Activated CD4-positive, alpha-beta memory T cell treated with anti-CD3 and anti-CD28 coated beads for 36 hours (primary cell): ENCODE data around the gene HNRNPCL1. TPM values are rescaled to one million over a fixed set of nuclear protein-coding genes. Genes with fewer than 3 reads are reported as not detected.
"Not testable (repeated sequence)": the region's sequence is repeated elsewhere in the genome, so short reads cannot be mapped to it uniquely, and the experiment has no call there.

ENCODE experiments used
- CTCF ChIA-PET: fragments of 350-600 bp; sonication (Branson Sonifier 250); formaldehyde crosslinking; loops from one replicate; lab custom pipeline; 2021; ENCODE audit warnings: antibody characterized with exemption, inconsistent platforms; lab: Charles Lee
- POLR2A ChIA-PET: fragments of 350-600 bp; sonication (Branson Sonifier 250); formaldehyde crosslinking; loops from one replicate; lab custom pipeline; 2021; ENCODE audit warnings: antibody characterized with exemption; lab: Charles Lee
- DNase-seq: peaks from one replicate; pipeline ENCODE4 v3.0.0-alpha.2; 2020
- H3K27ac Mint-ChIP-seq: one replicate; pipeline ENCODE4 v1.8.0; 2021; ENCODE audit warnings: mixed read lengths
- H3K27me3 Mint-ChIP-seq: one replicate; pipeline ENCODE4 v1.8.0; 2021; ENCODE audit warnings: mixed read lengths
- H3K36me3 Mint-ChIP-seq: one replicate; pipeline ENCODE4 v1.8.0; 2021; ENCODE audit warnings: mixed read lengths
- H3K4me1 Mint-ChIP-seq: one replicate; pipeline ENCODE4 v1.8.0; 2021; ENCODE audit warnings: low read depth, mixed read lengths
- H3K4me3 Mint-ChIP-seq: one replicate; pipeline ENCODE4 v1.8.0; 2021; ENCODE audit warnings: mild to moderate bottlenecking, mixed read lengths
- H3K9me3 Mint-ChIP-seq: one replicate; pipeline ENCODE4 v1.8.0; 2021; ENCODE audit warnings: mixed read lengths
- intact Hi-C: fragments of 100-400 bp; cut with micrococcal nuclease; formaldehyde crosslinking; loops from one replicate; pipeline ENCODE4 v1.15.1; 2023
- total RNA-seq, 2 experiments: library from RNA; stranded (reverse); gene quantifications; one replicate each; pipeline ENCODE4 v1.2.3, GENCODE V29; 2021

The HNRNPCL1 gene
- total RNA-seq: not detected

GRCh38 chr1:12848620-12849019 lies at the start of gene HNRNPCL1:
HNRNPCL1 (minus strand) TSS chr1:12848720; CDS start chr1:12848289, 431 bp downstream.
- H3K4me1 Mint-ChIP-seq, H3K36me3 Mint-ChIP-seq, intact Hi-C loops, H3K9me3 Mint-ChIP-seq, DNase-seq, CTCF ChIA-PET, H3K27ac Mint-ChIP-seq, H3K4me3 Mint-ChIP-seq, POLR2A ChIA-PET: not testable (repeated sequence)
- peaks cover 15% of the 10 kb centered on the region for H3K27me3 Mint-ChIP-seq

- H3K27me3 Mint-ChIP-seq, H3K27ac Mint-ChIP-seq, intact Hi-C loops, H3K36me3 Mint-ChIP-seq, H3K4me3 Mint-ChIP-seq, H3K9me3 Mint-ChIP-seq, DNase-seq, H3K4me1 Mint-ChIP-seq, POLR2A ChIA-PET, CTCF ChIA-PET: not testable (repeated sequence)
These were observed 49.6 kb upstream of the HNRNPCL1 start, which contains the start of gene PRAMEF10 for GRCh38 chr1:12898170-12898569. PRAMEF10 (minus strand) TSS chr1:12898270; CDS start chr1:12895847, 2,423 bp downstream.

GRCh38 chr1:12886101-12886500 lies 37.6 kb upstream of the HNRNPCL1 start, which contains the start of gene PRAMEF4:
PRAMEF4 (minus strand) TSS chr1:12886201; CDS start chr1:12883394, 2,807 bp downstream.
- DNase-seq, CTCF ChIA-PET, H3K36me3 Mint-ChIP-seq, H3K27me3 Mint-ChIP-seq, H3K27ac Mint-ChIP-seq, H3K4me3 Mint-ChIP-seq, H3K4me1 Mint-ChIP-seq, POLR2A ChIA-PET, intact Hi-C loops, H3K9me3 Mint-ChIP-seq: not testable (repeated sequence)

- H3K27ac Mint-ChIP-seq, intact Hi-C loops, CTCF ChIA-PET, H3K9me3 Mint-ChIP-seq, H3K27me3 Mint-ChIP-seq, H3K36me3 Mint-ChIP-seq, H3K4me3 Mint-ChIP-seq, DNase-seq, H3K4me1 Mint-ChIP-seq, POLR2A ChIA-PET: not testable (repeated sequence)
These were observed 29.9 kb upstream of the HNRNPCL1 start for GRCh38 chr1:12878453-12878852.

GRCh38 chr1:12863131-12863880 lies 14.8 kb upstream of the HNRNPCL1 start:
- CTCF ChIA-PET: not testable (repeated sequence)

GRCh38 chr1:12856786-12857185 lies 8.3 kb upstream of the HNRNPCL1 start, which contains the start of gene PRAMEF2:
PRAMEF2 (plus strand) TSS chr1:12857086; CDS start chr1:12859010, 1,924 bp downstream.
- POLR2A ChIA-PET: not testable (repeated sequence)

More at GRCh38 chr1:12863131-12863880, 14.8 kb upstream of the HNRNPCL1 start:
- intact Hi-C loops, H3K36me3 Mint-ChIP-seq, DNase-seq, H3K4me3 Mint-ChIP-seq, H3K27me3 Mint-ChIP-seq, H3K9me3 Mint-ChIP-seq, H3K4me1 Mint-ChIP-seq, POLR2A ChIA-PET, H3K27ac Mint-ChIP-seq: not testable (repeated sequence)

GRCh38 chr1:12851779-12852178 lies 3.3 kb upstream of the HNRNPCL1 start:
- no peak overlapping the region for H3K4me3 Mint-ChIP-seq
- H3K4me1 Mint-ChIP-seq: no peaks in the 10 kb centered on the region
- DNase-seq: no peak
- H3K27me3 Mint-ChIP-seq: peaks cover 15% of the 10 kb centered on the region
- H3K36me3 Mint-ChIP-seq: peaks cover 1% of the 10 kb centered on the region
- H3K9me3 Mint-ChIP-seq: peaks cover 2% of the 10 kb centered on the region
- no peak overlapping the region for H3K27ac Mint-ChIP-seq
- ChIA-PET POLR2A (no interaction called here), CTCF (no interaction called here)
- intact Hi-C loops: no loop called here

More at GRCh38 chr1:12856786-12857185, 8.3 kb upstream of the HNRNPCL1 start, which contains the start of gene PRAMEF2:
- H3K27me3 Mint-ChIP-seq, H3K4me3 Mint-ChIP-seq, H3K36me3 Mint-ChIP-seq, CTCF ChIA-PET, H3K4me1 Mint-ChIP-seq, DNase-seq, H3K9me3 Mint-ChIP-seq, intact Hi-C loops, H3K27ac Mint-ChIP-seq: not testable (repeated sequence)

- intact Hi-C loops, DNase-seq, CTCF ChIA-PET, POLR2A ChIA-PET, H3K9me3 Mint-ChIP-seq, H3K27ac Mint-ChIP-seq, H3K27me3 Mint-ChIP-seq, H3K4me1 Mint-ChIP-seq, H3K4me3 Mint-ChIP-seq, H3K36me3 Mint-ChIP-seq: not testable (repeated sequence)
These were observed 15.3 kb downstream of the HNRNPCL1 start for GRCh38 chr1:12833251-12833650.

GRCh38 chr1:12831310-12831709 lies 17.2 kb downstream of the HNRNPCL1 start, which contains the start of gene PRAMEF11:
PRAMEF11 (minus strand) TSS chr1:12831410; CDS start chr1:12828789, 2,621 bp downstream.
- H3K27ac Mint-ChIP-seq, intact Hi-C loops, H3K36me3 Mint-ChIP-seq, H3K9me3 Mint-ChIP-seq, CTCF ChIA-PET, POLR2A ChIA-PET, DNase-seq, H3K4me1 Mint-ChIP-seq, H3K27me3 Mint-ChIP-seq, H3K4me3 Mint-ChIP-seq: not testable (repeated sequence)

GRCh38 chr1:12819061-12819460 lies 29.5 kb downstream of the HNRNPCL1 start:
- H3K27me3 Mint-ChIP-seq: peaks cover 20% of the 10 kb centered on the region
- DNase-seq, CTCF ChIA-PET, H3K4me1 Mint-ChIP-seq, H3K27ac Mint-ChIP-seq, H3K4me3 Mint-ChIP-seq, H3K9me3 Mint-ChIP-seq, POLR2A ChIA-PET, intact Hi-C loops, H3K36me3 Mint-ChIP-seq: not testable (repeated sequence)

GRCh38 chr1:12811409-12811784 lies 37.1 kb downstream of the HNRNPCL1 start:
- DNase-seq: no peak

GRCh38 chr1:12810691-12811408 lies 37.7 kb downstream of the HNRNPCL1 start:
- peaks cover 6% of the 10 kb centered on the region for H3K9me3 Mint-ChIP-seq

More at GRCh38 chr1:12811409-12811784, 37.1 kb downstream of the HNRNPCL1 start:
- H3K4me1 Mint-ChIP-seq: no peaks in the 10 kb centered on the region
- no peak overlapping the region for H3K27ac Mint-ChIP-seq
- intact Hi-C loops: no loop called here
- ChIA-PET CTCF (no interaction called here), POLR2A (no interaction called here)
- peaks cover 3% of the 10 kb centered on the region for H3K9me3 Mint-ChIP-seq
- H3K36me3 Mint-ChIP-seq: no peaks in the 10 kb centered on the region
- no peak overlapping the region for H3K4me3 Mint-ChIP-seq
- peaks cover 15% of the 10 kb centered on the region for H3K27me3 Mint-ChIP-seq

More at GRCh38 chr1:12810691-12811408, 37.7 kb downstream of the HNRNPCL1 start:
- Mint-ChIP-seq H3K4me3 (no peak overlapping the region), H3K27ac (no peak overlapping the region), H3K27me3 (peaks cover 16% of the 10 kb centered on the region), H3K4me1 (no peaks in the 10 kb centered on the region), H3K36me3 (no peaks in the 10 kb centered on the region)
- POLR2A ChIA-PET: no interaction called here
- intact Hi-C loops: no loop called here
- CTCF ChIA-PET: no interaction called here
- no peak for DNase-seq
